Natural killer cell (primary cell): Measurements from ENCODE around the gene BLOC1S2. TPM values are rescaled to one million over a fixed set of nuclear protein-coding genes. Genes with fewer than 3 reads are reported as not detected.

ENCODE experiments used
- ATAC-seq, 3 donors: fragments of 150-1000 bp in 2 of 3; fragments of 200-7000 bp in 1 of 3; cut with Tn5 transposase; 1 replicate in 1 of 3; 2 replicates in 2 of 3; pipeline ENCODE4 v1.10.0; 2021; ENCODE audit warnings: mild to moderate bottlenecking in 2 of 3, moderate library complexity in 2 of 3
- DNase-seq, 2 donors: peaks; one replicate each; pipeline versions ENCODE4 v3.0.0 to v3.0.0-alpha.2; 2013 to 2021; ENCODE audit warnings: mixed read lengths in 1 of 2
- H3K27ac ChIP-seq: one replicate; pipeline ENCODE4 v1.5.1; 2013; ENCODE audit warnings: mild to moderate bottlenecking, low read length
- H3K27me3 ChIP-seq: one replicate; pipeline ENCODE4 v1.6.1; 2013; ENCODE audit warnings: low read length; ENCODE audit not compliant: control insufficient read depth, insufficient read depth
- H3K36me3 ChIP-seq: one replicate; pipeline ENCODE4 v1.6.1; 2013; ENCODE audit warnings: low read length; ENCODE audit not compliant: control insufficient read depth, insufficient read depth
- H3K4me1 ChIP-seq: one replicate; pipeline ENCODE4 v1.6.1; 2013; ENCODE audit warnings: low read length; ENCODE audit not compliant: control insufficient read depth, insufficient read depth
- H3K4me3 ChIP-seq: one replicate; pipeline ENCODE4 v1.5.1; 2013; ENCODE audit warnings: low read length
- H3K9me3 ChIP-seq: one replicate; pipeline ENCODE4 v1.6.1; 2013; ENCODE audit warnings: low read length; ENCODE audit not compliant: control insufficient read depth, insufficient read depth
- H3K27ac Mint-ChIP-seq, 2 donors: one replicate each; pipeline ENCODE4 v1.8.0; 2022; ENCODE audit warnings: mild to moderate bottlenecking in 2 of 2, mixed read lengths in 2 of 2, moderate library complexity in 1 of 2
- H3K27me3 Mint-ChIP-seq, 2 donors: one replicate each; pipeline ENCODE4 v1.8.0; 2022; ENCODE audit warnings: low read depth in 2 of 2, mixed read lengths in 2 of 2
- H3K36me3 Mint-ChIP-seq: one replicate; pipeline ENCODE4 v1.8.0; 2022; ENCODE audit warnings: mixed read lengths
- H3K4me1 Mint-ChIP-seq, 2 donors: one replicate each; pipeline ENCODE4 v1.8.0; 2022; ENCODE audit warnings: mixed read lengths in 2 of 2
- H3K4me3 Mint-ChIP-seq: one replicate; pipeline ENCODE4 v1.8.0; 2022; ENCODE audit warnings: mild to moderate bottlenecking, moderate library complexity, mixed read lengths
- H3K9me3 Mint-ChIP-seq, 2 donors: one replicate each; pipeline ENCODE4 v1.8.0; 2022; ENCODE audit warnings: mixed read lengths in 2 of 2
- CTCF ChIP-seq: fragments of 200-600 bp; IDR thresholded peaks from one replicate; pipeline ENCODE4 v1.8.0; 2022; ENCODE audit warnings: antibody characterized with exemption
- WGBS: methylation state at CpG from one replicate; pipeline ENCODE4 v1.1.7; 2013; ENCODE audit warnings: missing lambda C conversion rate; ENCODE audit not compliant: insufficient coverage; 5-methylcytosine and 5-hydroxymethylcytosine counted together
- intact Hi-C: fragments of 100-400 bp; cut with micrococcal nuclease; formaldehyde crosslinking; loops from one replicate; pipeline ENCODE4 v1.14.2; 2022
- total RNA-seq, 4 donors: library from RNA; stranded (reverse); fragments of 120-200 nt in 1 of 4; gene quantifications; one replicate each; pipeline versions ENCODE4 v1.2.3 to v1.2.4, GENCODE V29; 2013 to 2022

Gene BLOC1S2
- total RNA-seq, 3 donors from 2014 or later (not counting 1 experiment from before 2014, with no cell fraction given), result 36.7 to 63.7 (median 60.4) TPM

- H3K36me3 Mint-ChIP-seq, result no peaks in the 10 kb centered on the region
- Histone ChIP-seq H3K27me3 (no peaks in the 10 kb centered on the region), H3K36me3 (no peaks in the 10 kb centered on the region), H3K4me3 (no peak overlapping the region), H3K4me1 (no peaks in the 10 kb centered on the region), H3K27ac (no peak overlapping the region), H3K9me3 (no peaks in the 10 kb centered on the region)
- TF ChIP-seq CTCF, result no peak
- H3K4me3 Mint-ChIP-seq, result no peak overlapping the region
- no peaks in the 10 kb centered on the region for H3K4me1 Mint-ChIP-seq
- 80% methylated on average over 4 of the region's 4 CpGs for WGBS
- no peak for ATAC-seq
- intact Hi-C loops, result no loop called here
- H3K27ac Mint-ChIP-seq, result no peak overlapping the region
- peaks cover 29 to 37% of the 10 kb centered on the region in 2 donors for H3K27me3 Mint-ChIP-seq
- no peaks in the 10 kb centered on the region for H3K9me3 Mint-ChIP-seq
- no peak for DNase-seq
Observed at GRCh38 chr10:100333106-100333505, 46.6 kb upstream of the BLOC1S2 start.

GRCh38 chr10:100330079-100330478, 43.6 kb upstream of the BLOC1S2 start, which contains the start of gene PKD2L1:
Gene PKD2L1 (minus strand): TSS chr10:100330228. CDS start chr10:100330103, 125 bp downstream.
- Mint-ChIP-seq H3K27ac (no peak within 1 kb of the TSS), H3K9me3 (no peaks in the 10 kb centered on the region), H3K27me3 (peaks cover 41 to 43% of the 10 kb centered on the region in 2 donors), H3K4me1 (no peaks in the 10 kb centered on the region), H3K36me3 (no peaks in the 10 kb centered on the region), H3K4me3 (no peak within 1 kb of the TSS)
- H3K9me3 ChIP-seq, result no peaks in the 10 kb centered on the region
- DNase-seq (no peak), ATAC-seq (no peak)
- intact Hi-C loops, result no loop called here
- H3K4me1 ChIP-seq, result peaks cover 5% of the 10 kb centered on the region
- H3K4me3 ChIP-seq, result no peak within 1 kb of the TSS
- H3K36me3 ChIP-seq, result no peaks in the 10 kb centered on the region
- 83% methylated on average over 5 of the region's 5 CpGs for WGBS
- TF ChIP-seq CTCF, result no peak
- no peak within 1 kb of the TSS for H3K27ac ChIP-seq
- no peaks in the 10 kb centered on the region for H3K27me3 ChIP-seq

- no peaks in the 10 kb centered on the region for H3K27me3 ChIP-seq
- H3K4me1 Mint-ChIP-seq, result no peaks in the 10 kb centered on the region
- H3K4me3 Mint-ChIP-seq, result no peak overlapping the region
- no peak overlapping the region for H3K4me3 ChIP-seq
- ATAC-seq (no peak), DNase-seq (no peak)
- intact Hi-C loops, result no loop called here
- peaks cover 5% of the 10 kb centered on the region for H3K4me1 ChIP-seq
- no peaks in the 10 kb centered on the region for H3K9me3 Mint-ChIP-seq
- H3K27ac ChIP-seq, result no peak overlapping the region
- no peaks in the 10 kb centered on the region for H3K36me3 Mint-ChIP-seq
- no peaks in the 10 kb centered on the region for H3K9me3 ChIP-seq
- TF ChIP-seq CTCF, result no peak
- H3K36me3 ChIP-seq, result no peaks in the 10 kb centered on the region
- peaks cover 29 to 37% of the 10 kb centered on the region in 2 donors for H3K27me3 Mint-ChIP-seq
- WGBS, result 74% methylated on average over 5 of the region's 5 CpGs
- no peak overlapping the region for H3K27ac Mint-ChIP-seq
Observed at GRCh38 chr10:100328198-100328597, 41.7 kb upstream of the BLOC1S2 start.

- no peak for ATAC-seq
- no peaks in the 10 kb centered on the region for H3K36me3 ChIP-seq
- H3K4me3 Mint-ChIP-seq, result no peak overlapping the region
- no peak overlapping the region for H3K4me3 ChIP-seq
- TF ChIP-seq CTCF, result no peak
- peaks cover 27 to 37% of the 10 kb centered on the region in 2 donors for H3K27me3 Mint-ChIP-seq
- H3K36me3 Mint-ChIP-seq, result no peaks in the 10 kb centered on the region
- H3K4me1 ChIP-seq, result peaks cover 5% of the 10 kb centered on the region
- no peaks in the 10 kb centered on the region for H3K9me3 Mint-ChIP-seq
- no peak overlapping the region for H3K27ac Mint-ChIP-seq
- no peaks in the 10 kb centered on the region for H3K9me3 ChIP-seq
- H3K27ac ChIP-seq, result no peak overlapping the region
- no peaks in the 10 kb centered on the region for H3K4me1 Mint-ChIP-seq
- 94% methylated on average over 3 of the region's 3 CpGs for WGBS
- intact Hi-C loops, result no loop called here
- DNase-seq, result no peak
- no peaks in the 10 kb centered on the region for H3K27me3 ChIP-seq
Observed at GRCh38 chr10:100327718-100328009, 41.2 kb upstream of the BLOC1S2 start.
